DOHH2 (cell line): ENCODE results near the gene CBS.
"Not testable (repeated sequence)": the region's sequence is repeated elsewhere in the genome, so short reads cannot be mapped to it uniquely, and the experiment has no call there.

Experiments
- H3F3A ChIP-seq: fragments of 200-600 bp; sonication (generic), shearing (Covaris generic); 2 replicates; pipeline ENCODE4 v1.6.0; 2016; ENCODE audit warnings: antibody characterized with exemption, mild to moderate bottlenecking; ENCODE audit not compliant: control insufficient read depth, insufficient read depth
- H3K27ac ChIP-seq: fragments of 200-600 bp; sonication (generic); 2 replicates; pipeline ENCODE4 v1.5.1; 2014; ENCODE audit warnings: low read depth, mild to moderate bottlenecking, low read length, moderate library complexity
- H3K27me3 ChIP-seq: fragments of 200-600 bp; sonication (generic); 2 replicates; pipeline ENCODE4 v1.6.1; 2014; ENCODE audit warnings: mild to moderate bottlenecking, low read length, mixed read lengths; ENCODE audit not compliant: control insufficient read depth
- H3K36me3 ChIP-seq: fragments of 200-600 bp; sonication (generic); 2 replicates; pipeline ENCODE4 v1.6.1; 2014; ENCODE audit warnings: mild to moderate bottlenecking, low read length, moderate library complexity, mixed read lengths; ENCODE audit not compliant: control insufficient read depth
- H3K4me1 ChIP-seq: fragments of 200-600 bp; sonication (generic); 2 replicates; pipeline ENCODE4 v1.6.1; 2014; ENCODE audit warnings: mild to moderate bottlenecking, low read length, mixed read lengths; ENCODE audit not compliant: control insufficient read depth
- H3K4me2 ChIP-seq: fragments of 200-600 bp; sonication (generic); 2 replicates; pipeline ENCODE4 v1.6.0; 2014; ENCODE audit warnings: mild to moderate bottlenecking, low read length, moderate library complexity
- H3K4me3 ChIP-seq: fragments of 200-600 bp; sonication (generic); 2 replicates; pipeline ENCODE4 v1.5.1; 2014; ENCODE audit warnings: mild to moderate bottlenecking, low read length, mixed read lengths
- H3K79me2 ChIP-seq: fragments of 200-600 bp; sonication (generic); 2 replicates; pipeline ENCODE4 v1.6.1; 2014; ENCODE audit warnings: mild to moderate bottlenecking, low read length, mixed read lengths; ENCODE audit not compliant: control insufficient read depth
- H3K9me2 ChIP-seq: fragments of 200-600 bp; sonication (generic); replicated peaks from 2 replicates; pipeline ENCODE4 v1.6.1; 2014; ENCODE audit warnings: mild to moderate bottlenecking, low read length, mixed read lengths; ENCODE audit not compliant: control insufficient read depth
- H3K9me3 ChIP-seq: fragments of 200-600 bp; sonication (generic); 2 replicates; pipeline ENCODE4 v1.6.1; 2014; ENCODE audit warnings: antibody characterized with exemption, low read length, mixed read lengths; ENCODE audit not compliant: control insufficient read depth, insufficient read depth
- H4K20me1 ChIP-seq: fragments of 200-600 bp; sonication (generic); 2 replicates; pipeline ENCODE4 v1.6.0; 2014; ENCODE audit warnings: low read depth, mild to moderate bottlenecking, antibody characterized with exemption, low read length, moderate library complexity; ENCODE audit not compliant: control insufficient read depth, insufficient read depth
- EZH2phosphoT487 ChIP-seq: fragments of 200-600 bp; sonication (generic); IDR thresholded peaks from 2 replicates; pipeline ENCODE4 v1.6.1; 2017; ENCODE audit warnings: borderline replicate concordance, mild to moderate bottlenecking, antibody characterized with exemption, low read length, moderate library complexity, mixed read lengths
- TF ChIP-seq, protein P1 (sequence below): fragments of 200-600 bp; sonication (generic); IDR thresholded peaks from one replicate; pipeline ENCODE4 v1.5.1; 2014; ENCODE audit warnings: antibody characterized with exemption, mild to moderate bottlenecking, low read depth, low read length; ENCODE audit not compliant: poor library complexity, severe bottlenecking

Gene CBS

GRCh38 chr21:43015906-43016540 is 59.6 kb downstream of the CBS start:
- Histone ChIP-seq H3K9me2 (no peaks in the 10 kb centered on the region), H3K4me3 (peak overlapping the region; percentile 47), H3K79me2 (no peaks in the 10 kb centered on the region), H4K20me1 (no peaks in the 10 kb centered on the region), H3K27me3 (no peaks in the 10 kb centered on the region), H3K4me1 (peaks cover 53% of the 10 kb centered on the region), H3K9me3 (no peaks in the 10 kb centered on the region), H3K4me2 (peak overlapping the region; percentile 57), H3K36me3 (peaks cover 43% of the 10 kb centered on the region), H3K27ac (peak overlapping the region; percentile 52), H3F3A (peaks cover 12% of the 10 kb centered on the region)
- TF ChIP-seq EZH2phosphoT487: no peak
- TF ChIP-seq, protein P1, sequence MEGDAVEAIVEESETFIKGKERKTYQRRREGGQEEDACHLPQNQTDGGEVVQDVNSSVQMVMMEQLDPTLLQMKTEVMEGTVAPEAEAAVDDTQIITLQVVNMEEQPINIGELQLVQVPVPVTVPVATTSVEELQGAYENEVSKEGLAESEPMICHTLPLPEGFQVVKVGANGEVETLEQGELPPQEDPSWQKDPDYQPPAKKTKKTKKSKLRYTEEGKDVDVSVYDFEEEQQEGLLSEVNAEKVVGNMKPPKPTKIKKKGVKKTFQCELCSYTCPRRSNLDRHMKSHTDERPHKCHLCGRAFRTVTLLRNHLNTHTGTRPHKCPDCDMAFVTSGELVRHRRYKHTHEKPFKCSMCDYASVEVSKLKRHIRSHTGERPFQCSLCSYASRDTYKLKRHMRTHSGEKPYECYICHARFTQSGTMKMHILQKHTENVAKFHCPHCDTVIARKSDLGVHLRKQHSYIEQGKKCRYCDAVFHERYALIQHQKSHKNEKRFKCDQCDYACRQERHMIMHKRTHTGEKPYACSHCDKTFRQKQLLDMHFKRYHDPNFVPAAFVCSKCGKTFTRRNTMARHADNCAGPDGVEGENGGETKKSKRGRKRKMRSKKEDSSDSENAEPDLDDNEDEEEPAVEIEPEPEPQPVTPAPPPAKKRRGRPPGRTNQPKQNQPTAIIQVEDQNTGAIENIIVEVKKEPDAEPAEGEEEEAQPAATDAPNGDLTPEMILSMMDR: no peak

- H3K36me3 ChIP-seq: peaks cover 42% of the 10 kb centered on the region
- H3K9me2 ChIP-seq: no peaks in the 10 kb centered on the region
- TF ChIP-seq, protein P1: no peak
- TF ChIP-seq EZH2phosphoT487: no peak
- H3F3A ChIP-seq: peaks cover 9% of the 10 kb centered on the region
- no peak overlapping the region for H3K27ac ChIP-seq
- peaks cover 25% of the 10 kb centered on the region for H3K4me1 ChIP-seq
- H3K4me2 ChIP-seq: no peak overlapping the region
- H4K20me1 ChIP-seq: no peaks in the 10 kb centered on the region
- no peak overlapping the region for H3K4me3 ChIP-seq
- no peaks in the 10 kb centered on the region for H3K27me3 ChIP-seq
- no peaks in the 10 kb centered on the region for H3K79me2 ChIP-seq
- no peaks in the 10 kb centered on the region for H3K9me3 ChIP-seq
Observed at GRCh38 chr21:43012596-43012995, 63.0 kb downstream of the CBS start.

DNA sequence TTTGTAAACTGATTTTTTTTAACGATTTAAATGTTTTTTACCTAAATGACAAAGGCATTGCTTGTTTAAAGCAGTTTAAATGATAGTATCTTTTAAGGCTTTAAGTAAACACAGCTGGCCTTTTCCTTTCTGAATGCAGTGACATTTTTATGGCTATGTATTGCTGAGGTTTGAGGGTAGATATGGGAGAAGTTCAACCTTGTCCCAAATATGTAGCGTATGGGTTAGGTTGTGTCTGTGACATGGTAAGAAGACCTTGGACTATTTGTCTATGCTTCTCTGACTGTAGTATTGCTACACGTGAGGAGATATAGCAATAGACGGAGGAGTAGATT is 68.8 kb downstream of the CBS start:
- Histone ChIP-seq H4K20me1 (no peaks in the 10 kb centered on the region), H3K4me1 (no peaks in the 10 kb centered on the region), H3K79me2 (no peaks in the 10 kb centered on the region), H3F3A (no peaks in the 10 kb centered on the region), H3K27ac (no peak overlapping the region), H3K4me3 (no peak overlapping the region), H3K36me3 (peaks cover 19% of the 10 kb centered on the region), H3K9me3 (no peaks in the 10 kb centered on the region), H3K9me2 (no peaks in the 10 kb centered on the region), H3K27me3 (no peaks in the 10 kb centered on the region), H3K4me2 (no peak overlapping the region)
- no peak for TF ChIP-seq EZH2phosphoT487
- TF ChIP-seq, protein P1: no peak

- not testable (repeated sequence) for H3K79me2 ChIP-seq, H3K4me1 ChIP-seq, H3F3A ChIP-seq, H3K9me3 ChIP-seq, H3K27ac ChIP-seq, H3K4me3 ChIP-seq, H3K27me3 ChIP-seq, H3K9me2 ChIP-seq, H3K4me2 ChIP-seq, H4K20me1 ChIP-seq
- peaks cover 14% of the 10 kb centered on the region for H3K36me3 ChIP-seq
Observed at GRCh38 chr21:43006051-43006873, 69.4 kb downstream of the CBS start.
